T-helper 1 cell treated with Interleukin-12 subunit alpha and Interleukin-12 subunit beta and Interleukin-4 antibody, amounts not matched to agents 30 ng/mL and 1 ng/mL, for 36 hours (primary cell): ENCODE measurements around the gene SIN3A. TPM values are rescaled to one million over a fixed set of nuclear protein-coding genes. Genes with fewer than 3 reads are reported as not detected.
"Not testable (repeated sequence)": the region's sequence is repeated elsewhere in the genome, so short reads cannot be mapped to it uniquely, and the experiment has no call there.

Source experiments
- intact Hi-C: fragments of 100-400 bp; cut with micrococcal nuclease; formaldehyde crosslinking; loops from one replicate; pipeline ENCODE4 v1.15.1; 2024
- total RNA-seq: library from RNA; stranded (reverse); gene quantifications from 2 replicates; pipeline ENCODE4 v1.2.3, GENCODE V29; 2022

The SIN3A gene
- total RNA-seq, 1 donor from 2014 or later, result 117 TPM

DNA sequence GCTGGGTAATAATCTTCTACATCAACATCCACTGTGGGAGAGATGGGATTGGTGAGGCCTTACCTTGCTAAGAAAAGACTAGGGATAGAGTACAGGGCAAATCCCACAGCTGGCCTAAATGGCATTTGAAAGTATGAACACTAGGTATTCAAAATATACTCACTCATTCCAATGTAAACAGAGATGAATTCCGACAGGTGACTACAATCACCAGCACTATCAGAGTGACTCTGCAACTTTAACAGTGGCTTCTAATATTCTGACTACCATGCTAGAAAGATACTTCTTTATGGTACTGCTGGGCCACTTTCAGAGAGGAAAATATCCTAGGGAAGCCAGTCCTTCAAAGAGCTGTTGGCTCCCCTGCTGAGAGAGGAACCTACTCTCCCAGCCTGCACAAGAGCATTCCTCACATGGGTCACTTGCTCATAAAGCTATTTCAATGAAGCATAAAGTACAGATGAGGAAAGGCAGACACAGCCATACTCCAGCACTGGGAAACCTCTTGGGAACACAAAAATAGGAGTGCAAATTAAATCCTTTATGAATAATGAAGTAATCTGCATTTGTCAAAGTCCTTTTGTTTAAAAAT lies 61.6 kb downstream of the SIN3A start:
- intact Hi-C loops, result no loop called here

DNA sequence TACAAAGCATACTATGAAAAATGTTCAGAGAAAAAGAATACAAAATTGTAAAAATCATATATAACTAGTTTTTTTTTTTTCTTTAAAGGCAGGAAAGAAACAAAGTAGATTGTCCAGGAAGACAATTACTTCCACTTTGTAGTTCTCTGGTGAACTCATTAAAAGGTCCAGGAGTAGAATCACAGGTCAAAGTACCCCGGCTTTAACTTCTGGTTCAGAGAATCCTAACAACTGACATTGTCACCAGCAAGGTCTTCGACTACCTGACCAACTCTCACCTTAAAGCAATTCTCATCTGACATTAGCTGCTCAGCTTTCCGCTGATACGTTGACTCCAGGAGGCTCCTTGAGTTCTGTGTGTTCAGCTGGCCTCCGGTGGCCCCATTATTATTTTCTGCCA lies 67.5 kb downstream of the SIN3A start:
- intact Hi-C loops, result not testable (repeated sequence)

DNA sequence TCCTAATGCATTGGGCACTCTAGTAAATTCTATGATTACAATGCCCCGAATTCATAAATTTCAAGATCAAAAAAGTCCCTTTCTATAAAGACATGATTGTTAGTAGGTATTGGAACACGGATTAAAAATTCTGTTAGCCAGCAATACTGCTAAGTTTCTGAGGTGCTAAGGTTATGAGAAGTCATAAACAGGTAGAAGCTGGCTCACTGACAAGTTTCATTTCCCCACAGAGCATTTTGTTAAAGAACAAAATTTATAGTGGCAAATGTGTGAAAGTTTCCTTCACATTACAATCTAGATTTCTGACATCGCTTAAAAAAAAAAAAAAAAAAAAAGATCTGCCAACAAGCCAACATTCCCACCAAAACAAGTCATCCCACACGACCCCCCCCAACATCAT lies 70.7 kb downstream of the SIN3A start:
- intact Hi-C loops, result no loop called here

DNA sequence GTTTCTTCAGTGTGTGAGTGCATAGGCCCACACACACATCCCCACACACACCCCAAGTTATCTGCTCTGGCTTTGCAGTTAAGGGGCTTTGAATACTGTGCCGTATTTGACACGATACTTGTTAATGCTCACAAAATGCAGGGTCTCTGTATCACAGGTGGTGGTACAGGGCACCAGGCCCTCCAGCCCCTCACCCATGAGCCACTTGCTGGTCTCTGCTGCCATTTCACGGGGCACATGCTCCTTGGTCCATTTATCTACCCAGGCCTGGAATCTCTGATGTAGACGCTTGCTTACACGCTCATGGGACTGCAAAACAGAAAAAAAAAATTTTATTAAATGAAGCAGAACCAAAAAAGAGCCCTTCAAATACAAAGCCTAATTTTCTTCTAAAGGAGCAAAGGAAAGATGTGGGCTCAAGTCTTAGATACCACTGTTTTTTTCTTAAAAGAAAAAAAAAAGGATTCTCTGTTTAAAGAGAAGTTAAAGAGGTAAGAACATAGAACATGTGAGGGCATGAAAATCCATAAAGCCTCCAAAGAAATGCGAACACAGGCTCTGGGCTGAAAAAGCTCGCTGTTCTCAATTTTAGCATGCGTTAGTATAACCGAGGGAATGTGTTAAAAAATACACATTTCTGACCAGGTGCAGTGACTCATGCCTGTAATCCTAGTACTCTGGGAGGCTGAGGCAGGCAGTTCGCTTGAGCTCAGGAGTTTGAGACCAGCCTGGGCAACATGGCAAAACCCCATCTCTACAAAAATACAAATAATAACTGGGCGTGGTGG lies 79.4 kb downstream of the SIN3A start:
- intact Hi-C loops, result no loop called here

DNA sequence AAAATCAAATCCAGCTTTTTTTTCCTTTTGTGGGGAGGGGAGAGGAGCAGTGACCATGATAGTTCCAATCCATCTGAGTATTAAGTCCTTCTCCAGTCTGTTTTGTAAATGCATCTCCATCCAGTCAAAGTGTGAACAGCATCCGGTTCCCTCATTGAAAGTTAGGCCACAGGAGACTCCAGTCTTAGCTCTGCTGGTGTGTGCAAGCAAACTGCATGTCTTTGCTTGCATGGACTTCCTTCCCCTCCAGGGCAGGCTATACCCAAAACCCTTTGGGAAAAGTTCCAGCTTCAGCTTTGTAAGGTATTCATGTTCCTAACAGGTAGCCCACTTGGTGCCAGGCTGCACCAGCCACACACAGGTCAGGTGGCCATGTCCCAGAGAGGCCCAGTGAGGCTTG lies 80.0 kb downstream of the SIN3A start:
- intact Hi-C loops, result no loop called here

DNA sequence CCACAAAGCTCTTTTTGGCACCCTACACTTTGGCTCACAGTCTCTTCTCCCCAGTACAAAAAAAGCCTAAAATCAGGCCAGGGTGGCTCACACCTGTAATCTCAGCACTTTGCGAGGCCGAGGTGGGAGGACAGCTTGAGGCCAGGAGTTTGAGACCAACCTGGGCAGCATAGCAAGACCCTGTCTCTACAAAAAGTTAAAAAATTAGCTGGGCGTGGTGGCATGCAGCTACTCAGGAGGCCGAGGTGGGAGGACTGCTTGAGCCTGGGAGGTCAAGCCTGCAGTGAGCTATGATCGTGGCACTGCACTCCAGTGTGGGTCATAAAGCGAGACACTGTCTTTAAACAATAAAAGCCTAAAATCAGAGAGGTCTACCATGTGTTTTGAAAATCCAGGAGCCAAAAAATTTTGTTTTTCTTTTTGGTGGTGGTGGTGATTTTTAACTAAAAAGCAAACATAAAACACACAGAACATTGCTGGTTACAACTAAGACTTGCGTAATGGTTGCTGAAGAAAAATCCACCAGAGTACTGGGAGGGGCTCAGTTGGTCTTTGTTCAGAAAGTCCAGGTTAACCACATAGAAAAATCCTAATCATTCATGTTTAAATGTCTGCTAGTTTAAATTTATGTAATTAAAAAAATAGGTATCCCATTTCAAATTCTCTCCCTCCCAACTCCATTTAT lies 81.5 kb downstream of the SIN3A start:
- intact Hi-C loops, result loop anchor here (2.0 to 10.0 kb wide), 5 partner anchors 209 to 829 kb away; partner anchors contain the start of genes ARID3B, FBXO22, PPCDC and PTPN9

DNA sequence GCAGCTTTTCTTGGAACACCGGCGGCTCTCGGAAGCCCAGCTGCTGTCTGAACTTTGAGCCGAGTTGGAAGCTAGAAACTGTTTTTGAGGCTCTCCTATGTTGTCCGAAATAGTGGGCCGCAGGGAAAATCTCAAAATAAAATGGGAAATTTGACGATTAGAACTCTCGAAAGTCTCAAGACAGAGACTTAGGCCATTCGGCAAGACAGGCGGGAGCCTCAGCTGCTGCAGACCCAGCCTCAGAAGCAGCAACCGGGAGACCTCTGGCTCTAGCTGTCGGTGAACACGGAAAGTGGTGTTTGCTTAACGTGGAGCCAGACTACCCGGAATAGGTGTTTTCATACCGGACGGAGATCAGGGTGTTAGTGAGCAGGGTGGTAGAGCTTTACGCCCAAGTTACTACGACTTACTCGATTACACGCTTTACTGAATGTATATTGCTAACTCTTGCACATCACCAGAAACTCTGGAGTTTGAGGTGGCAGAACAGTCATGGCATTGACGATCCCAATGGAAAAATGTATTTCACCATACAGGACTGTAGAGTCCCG lies 82.7 kb downstream of the SIN3A start:
- intact Hi-C loops, result loop anchor here (1.0 to 10.0 kb wide), 12 partner anchors 18 to 828 kb away; partner anchors contain the start of genes ARID3B, COMMD4, FBXO22 and PPCDC

DNA sequence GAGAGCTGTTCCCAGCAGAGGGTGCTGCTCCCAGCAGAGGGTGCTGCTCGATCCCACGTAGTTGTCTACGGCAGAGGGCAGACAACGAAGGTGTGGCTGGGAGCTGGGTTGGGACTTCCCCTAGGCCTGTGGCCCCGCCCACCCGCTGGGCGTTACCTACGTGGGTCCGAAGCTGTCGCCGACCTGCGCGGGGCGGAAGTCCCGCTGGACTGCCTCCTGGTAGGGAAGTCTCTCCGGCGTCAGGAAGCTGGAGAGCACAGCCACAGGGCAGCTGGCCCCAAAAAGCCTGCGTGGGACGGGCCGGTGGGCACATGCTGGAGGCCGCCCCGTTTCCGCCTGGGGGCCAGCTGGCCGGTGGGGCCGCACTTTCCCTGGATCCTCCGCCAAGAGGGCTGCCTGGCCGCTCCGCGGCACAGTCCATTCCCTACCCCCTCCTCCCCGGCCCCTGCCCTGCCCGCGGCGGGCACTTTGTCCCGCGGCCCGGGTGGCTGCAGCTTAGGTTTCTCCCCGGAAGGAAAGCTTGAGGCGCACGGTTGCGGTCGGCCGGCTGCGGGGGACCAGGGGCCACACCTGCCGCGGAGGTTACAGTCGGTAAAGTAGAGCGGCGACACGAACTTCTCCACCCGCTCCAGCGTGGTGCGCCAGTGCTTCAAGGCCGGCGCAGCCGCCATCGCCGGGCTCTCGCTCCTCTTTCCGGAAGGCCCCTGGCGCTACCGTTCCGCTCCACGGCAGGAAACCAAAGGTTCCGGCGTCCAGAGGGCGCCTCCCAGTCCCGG lies 83.4 kb downstream of the SIN3A start, which contains the start of gene MAN2C1:
Gene MAN2C1 (minus strand): TSS at position 695 of the 776 bp plus-strand sequence. CDS start 24 bp downstream, at position 671.
- intact Hi-C loops, result loop anchor here (1.0 to 10.0 kb wide), 14 partner anchors 18 to 827 kb away; partner anchors contain the start of genes ARID3B, COMMD4, FBXO22 and IMP3

DNA sequence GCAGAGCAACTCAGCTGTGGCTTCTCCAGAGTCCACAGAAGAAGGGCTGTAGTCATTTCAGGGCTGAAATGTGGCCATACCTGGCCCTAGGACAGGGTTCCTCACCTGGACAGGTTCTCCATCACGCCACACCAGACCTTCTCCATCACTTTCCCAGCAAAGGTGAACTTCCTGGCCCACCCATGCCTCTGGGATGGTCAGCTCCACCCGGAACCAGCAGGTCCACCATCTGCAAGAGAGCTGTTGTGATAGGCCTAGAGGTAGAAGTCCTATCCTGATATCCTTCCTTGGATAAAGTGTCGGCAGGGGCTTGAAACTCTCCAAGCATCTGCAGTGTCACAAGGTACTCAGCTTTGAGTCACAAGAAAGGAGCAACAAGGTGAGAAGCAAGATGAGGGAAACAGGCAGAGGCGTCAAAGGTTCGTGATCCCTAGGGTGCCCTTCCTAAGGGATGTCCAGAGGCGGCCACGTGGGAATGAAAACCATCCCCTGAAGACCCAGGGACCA lies 84.0 kb downstream of the SIN3A start:
- intact Hi-C loops, result loop anchor here (1.0 to 10.0 kb wide), 4 partner anchors 273 to 580 kb away; partner anchors contain the start of genes FBXO22 and IMP3

DNA sequence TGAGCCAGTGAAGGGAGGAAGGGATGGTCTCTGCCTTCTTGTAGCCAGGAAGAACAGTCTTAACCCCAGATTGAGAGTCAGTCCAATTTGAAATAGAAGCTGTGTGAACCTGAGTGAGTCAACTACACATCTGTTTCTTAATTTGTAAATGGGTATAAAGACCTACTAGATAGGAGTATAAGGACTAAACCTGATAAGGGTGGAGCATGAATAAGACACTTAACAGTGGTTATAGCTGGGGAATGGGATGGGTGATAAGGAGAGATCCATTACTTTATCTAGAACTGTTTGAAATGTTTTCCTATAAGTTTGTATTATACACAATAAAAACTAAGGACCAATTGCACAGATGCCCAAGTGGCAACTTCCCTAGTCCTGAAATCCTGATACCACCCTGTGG lies 84.5 kb downstream of the SIN3A start:
- intact Hi-C loops, result loop anchor here (1.0 to 10.0 kb wide), 4 partner anchors 273 to 580 kb away; partner anchors contain the start of genes FBXO22 and IMP3

DNA sequence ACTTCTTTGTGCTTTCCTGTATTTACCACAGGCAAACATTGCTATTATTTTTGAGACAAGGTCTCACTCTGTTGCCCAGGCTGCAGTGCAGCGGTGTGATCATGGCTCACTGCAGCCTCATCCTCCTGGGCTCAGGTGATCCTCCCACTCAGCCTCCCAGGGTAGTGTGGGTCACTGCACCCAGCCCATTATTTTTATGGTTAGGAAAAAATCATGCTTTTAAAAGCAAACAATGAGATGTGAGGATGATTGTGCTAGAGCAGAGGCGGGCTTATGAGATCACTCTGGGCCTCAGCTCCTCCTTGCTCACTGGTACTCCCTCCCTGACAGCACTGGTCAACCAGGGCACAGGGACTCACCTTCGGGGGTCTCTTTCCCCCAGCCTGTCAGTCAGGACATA lies 85.3 kb downstream of the SIN3A start:
- intact Hi-C loops, result loop anchor here (5.0 to 10.0 kb wide), 2 partner anchors 539 to 579 kb away; partner anchors contain the start of gene FBXO22

DNA sequence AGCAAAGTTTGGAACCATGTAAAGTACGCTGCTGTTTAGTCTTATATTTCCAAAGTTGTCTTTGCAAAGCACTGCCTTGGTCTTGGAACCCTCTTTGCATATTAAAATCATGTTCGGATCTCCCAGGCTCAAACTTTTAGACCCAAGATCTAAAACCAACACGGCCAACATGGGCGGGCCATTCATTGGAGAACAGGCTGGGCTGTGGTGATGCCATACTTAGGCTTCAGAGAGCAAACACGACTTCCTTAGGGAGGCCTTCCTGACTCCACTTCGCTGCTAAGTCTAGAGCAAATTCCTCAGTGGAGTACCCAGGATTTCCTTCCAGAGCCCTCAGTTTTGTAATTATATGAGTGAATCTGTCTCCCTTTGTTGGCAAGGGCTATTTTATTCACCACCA lies 86.6 kb downstream of the SIN3A start:
- intact Hi-C loops, result loop anchor here (5.0 to 10.0 kb wide), 2 partner anchors 540 to 578 kb away; partner anchors contain the start of gene FBXO22

DNA sequence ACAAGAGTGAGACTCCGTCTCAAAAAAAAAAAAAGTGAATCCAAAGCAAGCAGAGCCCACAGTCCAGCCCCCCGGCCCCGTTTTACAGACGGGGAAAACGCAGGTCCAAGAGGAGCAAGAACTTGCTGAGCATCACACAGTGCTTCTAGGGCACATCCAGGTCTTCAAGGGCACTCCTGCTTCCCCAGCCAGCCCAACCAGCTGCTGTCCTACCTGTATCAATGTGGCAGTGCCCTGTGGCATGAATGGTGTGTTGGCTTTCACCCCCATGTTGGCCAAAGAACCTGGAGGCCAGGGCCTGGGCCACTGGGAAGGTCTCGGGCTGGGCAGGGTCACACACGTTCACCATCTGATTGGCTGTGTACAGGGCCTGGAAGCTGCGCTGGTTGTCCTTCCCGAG lies 87.7 kb downstream of the SIN3A start:
- intact Hi-C loops, result loop anchor here (10.0 kb wide), 1 partner anchor 541 kb away; the partner anchor contains the start of gene FBXO22

DNA sequence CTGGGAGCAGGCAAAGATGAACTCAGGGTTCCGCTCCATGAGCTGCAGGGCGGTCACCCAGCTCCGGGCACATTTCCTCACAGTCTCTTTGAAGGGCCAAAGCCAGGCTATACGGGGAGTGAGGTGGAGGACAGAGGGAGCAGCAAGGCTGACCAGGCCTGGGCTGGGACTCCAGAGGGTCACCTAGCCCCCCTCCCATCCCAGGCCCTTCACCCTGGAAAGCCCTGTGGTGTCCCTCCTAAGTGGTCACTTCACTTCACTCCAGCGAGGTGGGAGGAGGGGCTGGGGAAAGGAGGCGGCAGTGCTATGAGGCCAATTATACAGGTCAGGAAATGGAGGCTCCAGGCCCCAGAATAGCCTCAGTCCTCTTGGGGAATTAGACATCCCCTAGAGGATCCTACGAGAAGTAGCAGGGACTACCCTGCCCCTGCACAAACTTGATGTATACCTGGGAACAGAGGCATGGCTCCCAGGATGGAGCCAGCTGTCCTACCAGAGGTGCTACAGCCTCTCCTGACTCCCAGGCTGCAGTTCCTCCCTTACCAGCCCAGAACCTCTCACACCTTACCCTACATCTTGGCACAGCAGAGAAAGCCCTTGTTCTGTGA lies 88.7 kb downstream of the SIN3A start:
- intact Hi-C loops, result loop anchor here (10.0 kb wide), 1 partner anchor 542 kb away; the partner anchor contains the start of gene FBXO22

DNA sequence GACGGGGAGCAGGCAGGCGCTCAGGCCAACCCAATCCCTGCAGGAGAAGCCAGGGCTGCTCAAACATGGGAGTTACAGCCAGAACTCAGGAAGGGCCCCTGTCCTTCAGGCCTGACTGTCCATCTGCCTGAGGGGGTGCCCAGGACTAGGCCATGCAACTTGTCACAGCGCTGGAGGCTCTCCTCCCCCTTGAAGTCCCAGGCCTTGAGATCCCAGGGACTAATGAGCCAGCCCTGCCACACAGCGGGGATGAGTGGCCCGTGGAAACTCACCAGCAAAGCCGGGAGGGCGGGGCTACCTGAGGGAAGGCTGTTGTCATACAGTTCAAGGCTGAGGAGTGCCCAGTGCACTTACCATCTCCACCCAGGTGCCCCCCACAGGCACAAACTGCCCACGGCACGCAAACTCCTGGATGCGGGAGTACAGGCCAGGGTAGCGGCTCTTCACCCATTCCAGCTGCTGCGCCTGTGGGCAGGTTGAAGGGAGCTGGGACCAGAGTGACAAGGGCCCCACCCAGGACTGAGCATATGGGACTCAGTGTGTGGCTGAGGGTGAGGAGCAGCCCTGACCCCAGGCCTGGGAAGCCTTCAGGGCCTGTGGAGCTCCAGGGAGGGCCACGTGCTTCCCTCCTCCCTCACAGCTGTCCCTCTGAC lies 89.4 kb downstream of the SIN3A start:
- intact Hi-C loops, result loop anchor here (10.0 kb wide), 1 partner anchor 543 kb away; the partner anchor contains the start of gene FBXO22

DNA sequence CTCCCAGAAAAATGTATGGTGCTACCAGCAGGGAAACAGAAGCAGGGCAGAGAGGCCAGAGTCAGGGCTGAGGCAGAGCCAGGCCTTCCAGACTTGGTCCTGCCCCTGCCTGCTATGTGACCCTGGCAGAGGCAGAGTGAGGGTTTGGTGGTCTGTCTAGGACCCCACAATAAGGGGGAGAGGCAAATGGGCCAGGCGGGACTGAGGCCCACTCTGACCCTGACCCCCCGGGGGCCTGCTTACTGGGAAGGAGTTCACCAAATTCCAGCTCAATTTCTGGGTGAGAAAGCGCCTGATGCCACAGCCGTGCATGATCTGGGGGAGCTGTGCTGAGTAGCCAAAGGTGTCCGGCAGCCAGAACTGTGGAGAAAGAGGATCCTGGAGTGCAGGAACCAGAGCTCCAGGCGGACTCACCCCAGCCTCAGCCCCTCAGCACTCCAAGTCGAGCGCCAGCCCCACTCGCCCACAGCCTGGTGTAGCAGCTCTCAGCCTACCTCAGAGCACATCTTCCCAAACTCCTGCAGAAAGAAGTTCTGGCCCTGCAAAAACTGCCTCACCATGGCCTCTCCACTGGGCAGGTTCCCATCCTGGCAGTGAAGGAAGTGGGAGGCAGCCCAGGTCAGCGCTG lies 90.0 kb downstream of the SIN3A start:
- intact Hi-C loops, result loop anchor here (10.0 kb wide), 1 partner anchor 543 kb away; the partner anchor contains the start of gene FBXO22

DNA sequence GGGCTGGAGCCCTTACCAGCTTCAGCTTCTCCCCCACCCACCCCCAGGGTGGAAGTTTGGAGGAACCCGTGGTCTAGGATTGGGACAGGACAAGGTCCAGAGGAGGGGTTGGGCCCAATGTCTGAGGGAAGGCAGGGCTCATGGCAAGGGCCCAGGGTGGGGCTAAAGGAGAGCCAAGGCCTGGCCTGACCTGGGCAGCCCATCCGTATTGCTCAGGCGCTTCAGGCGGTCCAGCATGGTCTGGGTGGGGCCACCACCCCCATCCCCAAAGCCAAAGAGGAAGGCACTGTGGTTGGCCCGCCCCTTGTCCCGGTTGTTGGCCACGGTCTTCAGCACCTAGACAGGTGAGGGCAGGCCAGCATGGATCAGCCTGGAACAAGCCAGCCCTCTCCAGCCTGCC lies 90.6 kb downstream of the SIN3A start:
- intact Hi-C loops, result loop anchor here (10.0 kb wide), 1 partner anchor 544 kb away; the partner anchor contains the start of gene FBXO22

DNA sequence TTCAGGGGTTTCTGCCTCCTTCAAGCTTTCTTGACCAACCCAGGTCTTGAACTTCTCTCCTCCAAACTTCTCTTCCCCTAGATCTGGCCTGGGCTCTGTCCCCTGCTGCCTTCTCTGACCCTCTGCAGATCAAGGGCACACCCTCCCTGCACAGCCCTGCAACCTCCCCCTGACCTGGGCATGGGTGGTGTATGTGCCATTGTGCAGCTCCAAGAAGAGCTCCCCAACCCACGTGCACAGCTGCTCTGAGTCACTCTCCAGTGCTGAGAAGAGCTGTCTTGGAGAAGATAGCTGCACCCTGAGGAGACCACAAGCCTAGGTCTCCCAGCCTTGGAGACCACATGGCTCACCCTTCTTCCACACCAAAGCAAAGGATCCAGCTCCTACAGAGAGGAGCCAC lies 91.1 kb downstream of the SIN3A start:
- intact Hi-C loops, result loop anchor here (10.0 kb wide), 1 partner anchor 544 kb away; the partner anchor contains the start of gene FBXO22
